SK-N-SH (cell line): ENCODE measurements around the gene GRAMD1B. TPM values are rescaled to one million over a fixed set of nuclear protein-coding genes. Genes with fewer than 3 reads are reported as not detected.

Source experiments
- CTCF ChIA-PET: fragments of 300-600, 350-600 bp; formaldehyde crosslinking; extraction: SDS; loops from one replicate; lab custom pipeline; 2021; lab: Yijun Ruan, JAX
- POLR2A ChIA-PET: fragments of 350-600 bp; sonication (Branson Sonifier 250); formaldehyde crosslinking; extraction: SDS; loops from one replicate; lab custom pipeline; 2020; ENCODE audit warnings: antibody characterized with exemption, inconsistent platforms; lab: Yijun Ruan, JAX
- DNase-seq: peaks from one replicate; pipeline ENCODE4 v3.0.0; 2012
- H2AFZ ChIP-seq: fragments of 200-600 bp; sonication (generic); 2 replicates; pipeline ENCODE4 v1.8.1; 2016; ENCODE audit warnings: antibody characterized with exemption, mild to moderate bottlenecking, low read depth
- H3F3A ChIP-seq: fragments of 200-600 bp; sonication (generic); replicated peaks from 2 replicates; pipeline ENCODE3; 2016; ENCODE audit warnings: antibody characterized with exemption, mild to moderate bottlenecking; ENCODE audit not compliant: insufficient read depth
- H3K27ac ChIP-seq, 2 experiments: fragments of 200-500 bp in 1 of 2; fragments of 200-600 bp in 1 of 2; sonication (Bioruptor generic) in 1 of 2; sonication (generic), shearing (Covaris generic) in 1 of 2; 2 replicates each; pipeline versions ENCODE4 v1.5.1 to v1.6.1; 2014 to 2016; ENCODE audit warnings: low read depth in 2 of 2, inconsistent platforms in 1 of 2, low read length in 1 of 2, mild to moderate bottlenecking in 1 of 2, mixed read lengths in 1 of 2
- H3K27me3 ChIP-seq: fragments of 200-600 bp; sonication (generic), shearing (Covaris generic); 2 replicates; pipeline ENCODE4 v1.6.1; 2016; ENCODE audit warnings: mixed run types; ENCODE audit not compliant: insufficient read depth
- H3K36me3 ChIP-seq, 2 experiments: fragments of 200-500 bp in 1 of 2; fragments of 200-600 bp in 1 of 2; sonication (Bioruptor generic) in 1 of 2; sonication (generic) in 1 of 2; replicated peaks in 1 of 2; 2 replicates each; pipeline versions ENCODE3 to v1.5.1; 2014 to 2016; ENCODE audit warnings: low read length in 1 of 2, mild to moderate bottlenecking in 1 of 2; ENCODE audit not compliant: insufficient read depth in 2 of 2, control insufficient read depth in 1 of 2
- H3K4me1 ChIP-seq, 2 experiments: fragments of 200-500 bp in 1 of 2; fragments of 200-600 bp in 1 of 2; sonication (Bioruptor generic) in 1 of 2; sonication (generic), shearing (Covaris generic) in 1 of 2; 2 replicates each; pipeline versions ENCODE4 v1.5.1 to v1.6.1; 2014 to 2016; ENCODE audit warnings: low read depth in 1 of 2, low read length in 1 of 2, mixed run types in 1 of 2; ENCODE audit not compliant: insufficient read depth in 2 of 2, control insufficient read depth in 1 of 2
- H3K4me2 ChIP-seq: fragments of 200-600 bp; sonication (generic), shearing (Covaris generic); 2 replicates; pipeline ENCODE4 v1.6.1; 2017; ENCODE audit warnings: mixed run types
- H3K4me3 ChIP-seq, 2 experiments: fragments of 200-500 bp in 1 of 2; fragments of 200-600 bp in 1 of 2; sonication (Bioruptor generic) in 1 of 2; sonication (generic), shearing (Covaris generic) in 1 of 2; 2 replicates each; pipeline versions ENCODE4 v1.5.1 to v1.8.1; 2014 to 2016; ENCODE audit warnings: low read depth in 2 of 2, inconsistent platforms in 1 of 2, low read length in 1 of 2, mild to moderate bottlenecking in 1 of 2, mixed read lengths in 1 of 2, moderate library complexity in 1 of 2
- H3K79me2 ChIP-seq: fragments of 200-600 bp; sonication (generic); 2 replicates; pipeline ENCODE4 v1.8.1; 2017; ENCODE audit warnings: mild to moderate bottlenecking; ENCODE audit not compliant: insufficient read depth
- H3K9ac ChIP-seq: fragments of 200-600 bp; sonication (generic); 2 replicates; pipeline ENCODE4 v1.6.1; 2017; ENCODE audit warnings: mixed run types
- H3K9me2 ChIP-seq: fragments of 200-600 bp; sonication (generic); 2 replicates; pipeline ENCODE4 v1.6.1; 2017; ENCODE audit warnings: mixed run types
- H3K9me3 ChIP-seq: fragments of 200-600 bp; sonication (generic); 2 replicates; pipeline ENCODE4 v1.6.1; 2017; ENCODE audit warnings: mixed run types, mild to moderate bottlenecking, moderate library complexity
- H4K20me1 ChIP-seq: fragments of 200-600 bp; sonication (generic); 2 replicates; pipeline ENCODE4 v1.6.1; 2017; ENCODE audit warnings: mild to moderate bottlenecking, mixed run types; ENCODE audit not compliant: insufficient read depth
- CHD2 ChIP-seq: fragments of 150-350 bp; IDR thresholded peaks from 2 replicates; pipeline ENCODE4 v1.6.1; 2018; ENCODE audit warnings: low read length; ENCODE audit not compliant: partially characterized antibody
- CTCF ChIP-seq: fragments of 200-600 bp; sonication (generic); IDR thresholded peaks from 2 replicates; pipeline ENCODE4 v1.6.1; 2017; ENCODE audit warnings: antibody characterized with exemption, mild to moderate bottlenecking, moderate library complexity
- ELF1 ChIP-seq: IDR thresholded peaks from 2 replicates; pipeline ENCODE4 v1.4.0; 2012
- EZH2phosphoT487 ChIP-seq: fragments of 200-600 bp; sonication (generic); IDR thresholded peaks from 2 replicates; pipeline ENCODE4 v1.6.1; 2017; ENCODE audit warnings: low read depth, mixed run types, mild to moderate bottlenecking, antibody characterized with exemption, moderate library complexity, borderline replicate concordance
- FOSL2 ChIP-seq: IDR thresholded peaks from 2 replicates; pipeline ENCODE4 v1.4.0; 2012; ENCODE audit warnings: low read depth, mild to moderate bottlenecking, moderate library complexity, borderline replicate concordance
- FOXJ3 ChIP-seq: sonication (generic); formaldehyde crosslinking; IDR thresholded peaks from 2 replicates; pipeline ENCODE4 v1.5.1; 2020; ENCODE audit warnings: mild to moderate bottlenecking, missing genetic modification reagents
- GABPA ChIP-seq: IDR thresholded peaks from 2 replicates; pipeline ENCODE4 v1.4.0; 2012; ENCODE audit warnings: low read depth, mild to moderate bottlenecking
- POLR2AphosphoS5 ChIP-seq: IDR thresholded peaks from 2 replicates; pipeline ENCODE4 v1.6.1; 2012; ENCODE audit warnings: low read depth, low read length
- RCOR1 ChIP-seq: fragments of 150-350 bp; IDR thresholded peaks from 2 replicates; pipeline ENCODE4 v1.6.1; 2017; ENCODE audit warnings: antibody characterized with exemption, low read length
- RFX5 ChIP-seq: IDR thresholded peaks from 2 replicates; pipeline ENCODE4 v1.6.1; 2012; ENCODE audit warnings: mild to moderate bottlenecking, improper control_type of control experiment, low read length
- SIN3A ChIP-seq: IDR thresholded peaks from 2 replicates; pipeline ENCODE4 v1.6.1; 2012; ENCODE audit warnings: low read depth, mild to moderate bottlenecking, low read length, moderate library complexity, borderline replicate concordance
- TAF1 ChIP-seq: IDR thresholded peaks from 2 replicates; pipeline ENCODE4 v1.6.1; 2012; ENCODE audit warnings: low read depth, mild to moderate bottlenecking, low read length, moderate library complexity, borderline replicate concordance
- USF2 ChIP-seq: fragments of 150-350 bp; IDR thresholded peaks from 2 replicates; pipeline ENCODE4 v1.6.1; 2017; ENCODE audit warnings: antibody characterized with exemption, low read length, low read depth, borderline replicate concordance
- YY1 ChIP-seq: IDR thresholded peaks from 2 replicates; pipeline ENCODE4 v1.4.0; 2012; ENCODE audit warnings: low read depth, mild to moderate bottlenecking
- ZBTB33 ChIP-seq: IDR thresholded peaks from 2 replicates; pipeline ENCODE4 v1.4.0; 2012; ENCODE audit warnings: low read depth, borderline replicate concordance
- WGBS: methylation state at CpG from one replicate; pipeline ENCODE4 v1.1.6; 2017; ENCODE audit warnings: low lambda C conversion rate; 5-methylcytosine and 5-hydroxymethylcytosine counted together
- polyA plus RNA-seq, 3 experiments: library from polyadenylated mRNA; depleted of rRNA; stranded (reverse); fragments of >200 nt; gene quantifications; 2 replicates each; pipeline ENCODE4 v1.2.3, GENCODE V29; 2012
- TF ChIP-seq, protein P1 (sequence below): IDR thresholded peaks from 2 replicates; pipeline ENCODE4 v1.6.1; 2012; ENCODE audit warnings: mild to moderate bottlenecking, low read depth, low read length, moderate library complexity
- TF ChIP-seq, protein P2 (sequence below): IDR thresholded peaks from 2 replicates; pipeline ENCODE4 v1.4.0; 2012; ENCODE audit warnings: low read depth, borderline replicate concordance

The GRAMD1B gene
- polyA plus RNA-seq, 1 of the 3 experiments (the other 2 are of a cell fraction), result 14.5 TPM

- POLR2A ChIA-PET, result no interaction called here
- H3K9me2 ChIP-seq, result no peaks in the 10 kb centered on the region
- H3K9ac ChIP-seq, result no peak overlapping the region
- no peaks in the 10 kb centered on the region for H4K20me1 ChIP-seq
- no peak overlapping the region for H3K27ac ChIP-seq
- H3K36me3 ChIP-seq, result peaks cover 0 to 4% of the 10 kb centered on the region in 2 experiments
- no peaks in the 10 kb centered on the region for H3K9me3 ChIP-seq
- H3K4me3 ChIP-seq, result no peak overlapping the region
- 100% methylated on average over 2 of the region's 4 CpGs for WGBS
- TF ChIP-seq ZBTB33 (no peak), FOXJ3 (CRISPR knock-in tag) (no peak), YY1 (no peak), FOSL2 (no peak), SIN3A (no peak), USF2 (no peak), TAF1 (no peak), ELF1 (no peak), GABPA (no peak), CHD2 (no peak), EZH2phosphoT487 (no peak), RCOR1 (no peak), RFX5 (no peak), CTCF (no peak), POLR2AphosphoS5 (no peak)
- TF ChIP-seq, protein P1, sequence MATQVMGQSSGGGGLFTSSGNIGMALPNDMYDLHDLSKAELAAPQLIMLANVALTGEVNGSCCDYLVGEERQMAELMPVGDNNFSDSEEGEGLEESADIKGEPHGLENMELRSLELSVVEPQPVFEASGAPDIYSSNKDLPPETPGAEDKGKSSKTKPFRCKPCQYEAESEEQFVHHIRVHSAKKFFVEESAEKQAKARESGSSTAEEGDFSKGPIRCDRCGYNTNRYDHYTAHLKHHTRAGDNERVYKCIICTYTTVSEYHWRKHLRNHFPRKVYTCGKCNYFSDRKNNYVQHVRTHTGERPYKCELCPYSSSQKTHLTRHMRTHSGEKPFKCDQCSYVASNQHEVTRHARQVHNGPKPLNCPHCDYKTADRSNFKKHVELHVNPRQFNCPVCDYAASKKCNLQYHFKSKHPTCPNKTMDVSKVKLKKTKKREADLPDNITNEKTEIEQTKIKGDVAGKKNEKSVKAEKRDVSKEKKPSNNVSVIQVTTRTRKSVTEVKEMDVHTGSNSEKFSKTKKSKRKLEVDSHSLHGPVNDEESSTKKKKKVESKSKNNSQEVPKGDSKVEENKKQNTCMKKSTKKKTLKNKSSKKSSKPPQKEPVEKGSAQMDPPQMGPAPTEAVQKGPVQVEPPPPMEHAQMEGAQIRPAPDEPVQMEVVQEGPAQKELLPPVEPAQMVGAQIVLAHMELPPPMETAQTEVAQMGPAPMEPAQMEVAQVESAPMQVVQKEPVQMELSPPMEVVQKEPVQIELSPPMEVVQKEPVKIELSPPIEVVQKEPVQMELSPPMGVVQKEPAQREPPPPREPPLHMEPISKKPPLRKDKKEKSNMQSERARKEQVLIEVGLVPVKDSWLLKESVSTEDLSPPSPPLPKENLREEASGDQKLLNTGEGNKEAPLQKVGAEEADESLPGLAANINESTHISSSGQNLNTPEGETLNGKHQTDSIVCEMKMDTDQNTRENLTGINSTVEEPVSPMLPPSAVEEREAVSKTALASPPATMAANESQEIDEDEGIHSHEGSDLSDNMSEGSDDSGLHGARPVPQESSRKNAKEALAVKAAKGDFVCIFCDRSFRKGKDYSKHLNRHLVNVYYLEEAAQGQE, result no peak
- TF ChIP-seq, protein P2, sequence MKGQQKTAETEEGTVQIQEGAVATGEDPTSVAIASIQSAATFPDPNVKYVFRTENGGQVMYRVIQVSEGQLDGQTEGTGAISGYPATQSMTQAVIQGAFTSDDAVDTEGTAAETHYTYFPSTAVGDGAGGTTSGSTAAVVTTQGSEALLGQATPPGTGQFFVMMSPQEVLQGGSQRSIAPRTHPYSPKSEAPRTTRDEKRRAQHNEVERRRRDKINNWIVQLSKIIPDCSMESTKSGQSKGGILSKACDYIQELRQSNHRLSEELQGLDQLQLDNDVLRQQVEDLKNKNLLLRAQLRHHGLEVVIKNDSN, result no peak
- TF ChIP-seq, all 33 proteins: peak for 0
- H3K79me2 ChIP-seq, result peaks cover 46% of the 10 kb centered on the region; the same call in 1 of the 2 replicates
- CTCF ChIA-PET, result interaction anchor here (0.7 to 2.7 kb wide), 7 partner anchors 10 to 279 kb away, joined by 3 to 10 read pairs (median 5); no protein-coding TSS in a partner anchor
- no peak overlapping the region for H2AFZ ChIP-seq
- H3F3A ChIP-seq, result no peaks in the 10 kb centered on the region
- H3K4me2 ChIP-seq, result no peak overlapping the region
- peaks cover 10 to 27% of the 10 kb centered on the region in 2 experiments; a peak in 3 of 4 replicates for H3K4me1 ChIP-seq
- no peak for DNase-seq
- no peaks in the 10 kb centered on the region for H3K27me3 ChIP-seq
Observed at GRCh38 chr11:123439616-123440015, 9.5 kb downstream of the GRAMD1B start.
